Measurements from ENCODE around the gene MED6.
A peak's percentile ranks its signal among the peaks of the same experiment; 100 is the strongest.

GRCh38 chr14:70642303-70643235, 42.1 kb upstream of the MED6 start:
- no peak for TF ChIP-seq CTCF (IDR thresholded peaks at IDR 0.05)
- TF ChIP-seq POLR2A (IDR thresholded peaks at IDR 0.05): peak in 1 of 3 donors; percentile 7
